WTC11 (cell line): ENCODE data around the gene TRIP10.
"Not testable (repeated sequence)": the region's sequence is repeated elsewhere in the genome, so short reads cannot be mapped to it uniquely, and the experiment has no call there.

Source experiments
- TF ChIP-seq, protein P1 (sequence below): sonication (generic); formaldehyde crosslinking; IDR thresholded peaks from 2 replicates; pipeline ENCODE4 v1.8.0; 2022; ENCODE audit warnings: mild to moderate bottlenecking, missing genetic modification reagents
- TF ChIP-seq, protein P2 (sequence below): fragments of 200-600 bp; IDR thresholded peaks from 2 replicates; pipeline ENCODE4 v1.8.0; 2022; ENCODE audit warnings: antibody characterized with exemption

- TF ChIP-seq, protein P1, sequence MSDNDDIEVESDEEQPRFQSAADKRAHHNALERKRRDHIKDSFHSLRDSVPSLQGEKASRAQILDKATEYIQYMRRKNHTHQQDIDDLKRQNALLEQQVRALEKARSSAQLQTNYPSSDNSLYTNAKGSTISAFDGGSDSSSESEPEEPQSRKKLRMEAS, result not testable (repeated sequence)
- TF ChIP-seq, protein P2, sequence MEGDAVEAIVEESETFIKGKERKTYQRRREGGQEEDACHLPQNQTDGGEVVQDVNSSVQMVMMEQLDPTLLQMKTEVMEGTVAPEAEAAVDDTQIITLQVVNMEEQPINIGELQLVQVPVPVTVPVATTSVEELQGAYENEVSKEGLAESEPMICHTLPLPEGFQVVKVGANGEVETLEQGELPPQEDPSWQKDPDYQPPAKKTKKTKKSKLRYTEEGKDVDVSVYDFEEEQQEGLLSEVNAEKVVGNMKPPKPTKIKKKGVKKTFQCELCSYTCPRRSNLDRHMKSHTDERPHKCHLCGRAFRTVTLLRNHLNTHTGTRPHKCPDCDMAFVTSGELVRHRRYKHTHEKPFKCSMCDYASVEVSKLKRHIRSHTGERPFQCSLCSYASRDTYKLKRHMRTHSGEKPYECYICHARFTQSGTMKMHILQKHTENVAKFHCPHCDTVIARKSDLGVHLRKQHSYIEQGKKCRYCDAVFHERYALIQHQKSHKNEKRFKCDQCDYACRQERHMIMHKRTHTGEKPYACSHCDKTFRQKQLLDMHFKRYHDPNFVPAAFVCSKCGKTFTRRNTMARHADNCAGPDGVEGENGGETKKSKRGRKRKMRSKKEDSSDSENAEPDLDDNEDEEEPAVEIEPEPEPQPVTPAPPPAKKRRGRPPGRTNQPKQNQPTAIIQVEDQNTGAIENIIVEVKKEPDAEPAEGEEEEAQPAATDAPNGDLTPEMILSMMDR, result not testable (repeated sequence)
Measured at GRCh38 chr19:6771648-6772027, 32.2 kb downstream of the TRIP10 start.
